GM10266 (cell line): ENCODE results near the gene NUP37.

Experiments
- DNase-seq: peaks from one replicate; pipeline ENCODE4 v3.0.0; 2012; ENCODE audit errors: extremely low spot score
- TF ChIP-seq, protein P1 (sequence below): IDR thresholded peaks from 2 replicates; pipeline ENCODE4 v1.5.1; 2012; ENCODE audit warnings: mild to moderate bottlenecking, low read depth; ENCODE audit not compliant: control insufficient read depth, insufficient read depth; ENCODE audit errors: missing control alignments

The NUP37 gene

DNA sequence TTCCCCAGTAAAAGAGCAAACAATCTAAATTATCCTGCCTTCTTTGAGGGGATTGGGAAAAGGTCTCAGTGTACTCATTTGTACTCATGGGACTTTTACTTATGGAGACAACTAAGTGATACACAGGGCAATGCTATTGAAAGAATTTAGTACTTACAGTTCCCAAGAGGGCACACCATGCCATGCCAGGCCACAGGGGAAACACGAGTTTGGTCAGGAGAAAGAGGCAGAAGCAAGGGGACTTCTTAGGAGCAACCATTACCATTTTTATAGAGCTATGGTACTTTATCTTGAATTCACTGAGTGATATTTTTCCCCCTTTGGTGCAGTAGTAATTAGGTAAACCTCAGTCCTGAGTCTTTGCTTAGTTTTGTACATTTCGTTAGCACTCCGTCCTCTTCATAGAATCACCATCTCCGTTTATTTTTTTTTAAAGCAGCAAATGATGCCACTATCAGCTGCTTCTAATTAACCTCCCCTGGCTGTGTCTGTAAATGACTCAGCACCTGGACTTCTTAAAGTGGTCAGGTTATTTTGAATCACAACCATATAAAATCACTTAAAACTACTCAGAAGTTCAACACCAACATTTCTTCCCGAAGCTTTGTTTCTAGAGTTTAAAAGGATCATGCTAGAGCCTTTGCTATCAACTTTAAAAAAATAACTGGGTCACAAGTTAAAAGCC lies 52.2 kb downstream of the NUP37 start:
- DNase-seq: no peak

DNA sequence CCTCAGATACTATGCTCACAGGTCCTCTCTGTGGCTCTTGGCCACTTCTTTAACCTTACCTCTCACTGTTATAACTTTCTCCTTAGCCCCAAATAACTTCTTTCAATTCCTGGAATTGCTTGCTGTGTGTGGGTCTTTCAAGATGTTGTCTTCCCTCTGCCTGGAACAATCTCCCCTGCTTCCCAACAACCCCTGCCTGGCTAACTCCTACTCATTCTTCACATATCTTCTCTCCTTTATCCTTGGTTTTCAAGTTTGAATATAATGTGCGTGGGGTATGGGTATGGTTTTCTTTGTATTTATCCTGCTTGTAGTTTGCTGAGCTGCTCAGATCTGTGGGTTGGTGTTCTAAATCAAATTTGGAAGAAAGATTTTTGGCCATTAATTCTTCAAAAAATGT lies 55.4 kb downstream of the NUP37 start:
- no peak for DNase-seq
- TF ChIP-seq, protein P1, sequence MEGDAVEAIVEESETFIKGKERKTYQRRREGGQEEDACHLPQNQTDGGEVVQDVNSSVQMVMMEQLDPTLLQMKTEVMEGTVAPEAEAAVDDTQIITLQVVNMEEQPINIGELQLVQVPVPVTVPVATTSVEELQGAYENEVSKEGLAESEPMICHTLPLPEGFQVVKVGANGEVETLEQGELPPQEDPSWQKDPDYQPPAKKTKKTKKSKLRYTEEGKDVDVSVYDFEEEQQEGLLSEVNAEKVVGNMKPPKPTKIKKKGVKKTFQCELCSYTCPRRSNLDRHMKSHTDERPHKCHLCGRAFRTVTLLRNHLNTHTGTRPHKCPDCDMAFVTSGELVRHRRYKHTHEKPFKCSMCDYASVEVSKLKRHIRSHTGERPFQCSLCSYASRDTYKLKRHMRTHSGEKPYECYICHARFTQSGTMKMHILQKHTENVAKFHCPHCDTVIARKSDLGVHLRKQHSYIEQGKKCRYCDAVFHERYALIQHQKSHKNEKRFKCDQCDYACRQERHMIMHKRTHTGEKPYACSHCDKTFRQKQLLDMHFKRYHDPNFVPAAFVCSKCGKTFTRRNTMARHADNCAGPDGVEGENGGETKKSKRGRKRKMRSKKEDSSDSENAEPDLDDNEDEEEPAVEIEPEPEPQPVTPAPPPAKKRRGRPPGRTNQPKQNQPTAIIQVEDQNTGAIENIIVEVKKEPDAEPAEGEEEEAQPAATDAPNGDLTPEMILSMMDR: no peak

More for the DNA sequence above, 52.2 kb downstream of the NUP37 start:
- TF ChIP-seq, protein P1: no peak

DNA sequence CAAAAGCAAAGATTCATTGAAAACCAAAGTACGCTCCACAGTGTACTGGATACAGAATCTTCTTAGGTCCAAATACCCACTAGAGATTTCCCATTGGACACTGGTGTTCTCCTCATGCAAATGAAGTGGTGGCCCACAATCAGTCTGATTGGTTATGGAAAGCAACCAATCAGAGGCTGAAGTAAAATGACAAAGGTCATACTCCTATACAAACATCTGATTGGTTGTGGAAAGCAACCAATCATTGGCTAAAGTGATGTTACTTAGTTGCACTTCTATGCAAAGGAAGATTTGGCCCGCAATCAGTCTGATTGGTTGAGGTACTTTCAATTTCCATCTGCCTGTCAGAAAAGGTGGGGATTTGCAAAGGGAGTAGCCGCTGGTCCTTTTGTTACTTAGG lies 56.8 kb downstream of the NUP37 start:
- no peak for DNase-seq
- TF ChIP-seq, protein P1: no peak

DNA sequence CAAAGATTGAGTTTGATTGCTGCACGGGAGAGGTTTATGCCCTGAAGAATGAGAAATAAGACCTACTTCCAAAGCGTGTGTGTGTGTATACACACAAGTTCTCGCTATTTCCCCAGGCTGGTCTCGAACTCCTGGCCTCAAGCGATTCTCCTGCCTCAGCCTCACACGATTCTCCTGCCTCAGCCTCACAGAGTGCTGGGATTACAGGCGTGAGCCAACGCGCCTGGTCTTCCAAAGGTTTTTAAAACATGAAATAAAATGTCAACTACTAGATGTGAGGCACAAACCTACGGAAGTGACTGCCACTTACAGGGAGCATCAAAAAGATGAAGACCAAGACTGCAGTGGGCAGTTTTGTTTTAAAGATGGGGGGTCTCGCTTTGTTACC lies 57.5 kb downstream of the NUP37 start:
- DNase-seq: no peak
- TF ChIP-seq, protein P1: no peak

DNA sequence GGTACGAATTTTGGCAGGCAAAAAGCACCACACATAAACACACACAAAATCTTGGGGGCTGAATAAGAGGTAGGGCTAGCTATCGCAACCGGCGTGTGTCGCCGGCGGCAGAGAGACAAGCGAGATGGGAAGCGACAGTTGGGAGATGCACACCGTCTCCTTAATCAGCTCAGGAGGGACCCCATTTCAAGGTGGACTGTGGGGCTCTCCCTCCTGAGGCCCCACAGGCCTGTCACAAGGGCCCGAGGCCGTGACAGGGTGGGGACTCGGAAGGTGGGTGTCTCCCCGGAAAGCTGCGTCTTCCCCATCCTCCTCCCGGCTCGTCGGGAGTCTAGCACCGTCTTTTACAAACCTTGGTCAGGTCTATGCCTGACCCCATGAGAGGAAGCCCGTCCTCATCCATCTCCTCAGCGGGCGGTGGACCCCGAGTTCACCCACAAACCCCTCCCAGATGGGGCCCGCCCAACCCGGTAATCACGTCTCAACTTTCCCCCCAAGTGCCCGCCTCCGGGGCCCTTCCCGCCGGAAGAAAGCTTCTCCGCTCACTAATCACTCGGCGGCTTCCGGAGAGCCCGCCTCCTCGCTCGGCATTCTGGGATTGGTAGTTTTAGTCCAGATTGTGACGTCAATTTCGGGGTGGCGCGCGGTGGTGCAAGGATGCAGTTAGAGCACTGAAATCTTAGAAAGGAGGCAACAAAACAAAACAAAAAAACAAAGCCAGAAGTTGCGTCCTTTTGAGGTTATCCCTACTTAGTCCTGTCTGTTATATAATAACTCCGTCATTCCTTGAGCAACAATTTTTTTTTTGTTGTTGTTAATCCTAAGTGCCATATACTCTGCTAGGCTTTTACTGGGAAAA lies 58.1 kb downstream of the NUP37 start, which contains the start of gene WASHC3:
TSS of gene WASHC3 (minus strand) at position 432 of the 859 bp plus-strand sequence. CDS start at position 403, 29 bp downstream.
- TF ChIP-seq, protein P1: no peak
- peak; percentile 82 for DNase-seq

DNA sequence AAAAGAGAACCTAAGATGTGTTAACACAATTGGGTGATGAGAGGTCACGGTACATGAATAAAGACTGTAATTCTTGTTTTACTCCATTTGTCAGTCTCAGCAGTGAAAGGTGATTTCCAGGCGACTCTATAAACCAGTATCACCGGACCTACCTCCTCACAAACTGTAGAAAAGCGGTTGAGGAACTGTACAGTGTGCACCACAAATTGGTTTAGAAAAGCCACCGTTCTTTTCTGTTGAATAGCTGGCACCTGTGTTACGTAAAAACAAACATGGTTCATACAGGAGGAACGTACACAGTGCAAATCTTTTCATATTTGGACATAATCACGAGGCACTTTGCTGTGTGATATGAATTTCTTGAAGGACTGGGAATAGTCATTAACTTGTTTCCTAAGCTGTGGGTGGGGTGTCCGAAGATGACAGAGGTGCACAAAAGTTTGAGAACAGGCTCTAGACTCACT lies 58.8 kb downstream of the NUP37 start:
- TF ChIP-seq, protein P1: no peak
- DNase-seq: peak; percentile 30
